Psoas muscle (tissue), 8 donors: ENCODE data around the gene SHISA3. TPM values are rescaled to one million over a fixed set of nuclear protein-coding genes. Genes with fewer than 3 reads are reported as not detected.

Experiments
- ATAC-seq, 4 donors: fragments of 200-7000 bp; cut with Tn5 transposase; one replicate each; pipeline ENCODE4 v1.9.1; 2020; ENCODE audit warnings: moderate library complexity in 3 of 4, mild to moderate bottlenecking in 2 of 4
- DNase-seq, 2 donors: peaks; one replicate each; pipeline ENCODE4 v3.0.0-alpha.2; 2020
- H3K27ac ChIP-seq: fragments of 200-600 bp; one replicate; pipeline ENCODE4 v1.8.0; 2022
- H3K27me3 ChIP-seq, 3 donors: fragments of 200-600 bp in 1 of 3; one replicate each; pipeline versions ENCODE4 v1.6.1 to v1.8.0; 2013 to 2022; ENCODE audit warnings: low read length in 2 of 3, mild to moderate bottlenecking in 2 of 3, moderate library complexity in 1 of 3; ENCODE audit not compliant: insufficient read depth in 3 of 3
- H3K36me3 ChIP-seq, 2 donors: fragments of 200-600 bp in 1 of 2; one replicate each; pipeline versions ENCODE4 v1.6.1 to v1.8.0; 2013 to 2022; ENCODE audit warnings: low read depth in 1 of 2, mild to moderate bottlenecking in 1 of 2, moderate library complexity in 1 of 2; ENCODE audit not compliant: insufficient read depth in 1 of 2
- H3K4me1 ChIP-seq: fragments of 200-600 bp; one replicate; pipeline ENCODE4 v1.8.0; 2022
- H3K4me3 ChIP-seq: fragments of 200-600 bp; one replicate; pipeline ENCODE4 v1.8.0; 2022; ENCODE audit warnings: mild to moderate bottlenecking
- H3K9me3 ChIP-seq: fragments of 200-600 bp; one replicate; pipeline ENCODE4 v1.8.0; 2022
- CTCF ChIP-seq: fragments of 200-600 bp; IDR thresholded peaks from one replicate; pipeline ENCODE4 v1.8.0; 2022; ENCODE audit warnings: antibody characterized with exemption
- WGBS, 3 donors: extraction: QIAGEN DNeasy Blood & Tissue Kit; methylation state at CpG; one replicate each; pipeline versions ENCODE4 v1.1.6 to v1.1.7; 2013; 5-methylcytosine and 5-hydroxymethylcytosine counted together
- intact Hi-C, 2 donors: fragments of 100-400 bp; cut with DNase I; formaldehyde crosslinking; loops; one replicate each; pipeline versions ENCODE4 v1.11.0 to v1.14.2; 2022
- polyA plus RNA-seq, 3 donors: library from polyadenylated mRNA; stranded (reverse); fragments of 200-250 nt; gene quantifications; one replicate each; pipeline ENCODE4 v1.2.3, GENCODE V29; 2013
- total RNA-seq, 4 donors: library from RNA; stranded (reverse); fragmentation: NEBNext Ultra II Directional in 2 of 4; extraction: Animal tissue kit (Norgen Biotek cat#: 25700) in 2 of 4; gene quantifications; one replicate each; pipeline versions ENCODE4 v1.2.1 to v1.2.4, GENCODE V29; 2021 to 2023
- donor health status: healthy with polysubstance abuse.
- donor health status: DM: no; HTN: no; CAD: no; lungs with moderate emphysema.
- donor health status: Bipolar disorder and iron deficiency.
- donor health status: healthy.
- donor health status: DM: yes; HTN: yes; CAD: no.
- donor health status: DM: no; HTN: no; CAD: no.
- donor health status: DM: no; HTN: no; CAD: no.
- donor health status: DM: yes; HTN: yes; CAD: no.

SHISA3 gene
- total and polyA plus RNA-seq, 7 donors: 0.35 to 1.5 (median 0.64) TPM; not detected in 1

- DNase-seq (no peak), ATAC-seq (no peak)
- H3K27me3 ChIP-seq: peaks cover 0 to 12% (median 2%) of the 10 kb centered on the region in 3 donors
- H3K9me3 ChIP-seq: no peaks in the 10 kb centered on the region
- intact Hi-C loops: no loop called here
- no peak for TF ChIP-seq CTCF
- no peak overlapping the region for H3K4me3 ChIP-seq
- WGBS, 3 donors: 27 to 35% (median 29%) methylated on average over 10 of the region's 10 CpGs
- H3K27ac ChIP-seq: no peak overlapping the region
- no peaks in the 10 kb centered on the region for H3K36me3 ChIP-seq
- no peaks in the 10 kb centered on the region for H3K4me1 ChIP-seq
Measured at GRCh38 chr4:42390622-42391354, 6.5 kb upstream of the SHISA3 start.

- no peak for DNase-seq
- intact Hi-C loops: no loop called here
- Histone ChIP-seq H3K27me3 (peaks cover 0 to 17% (median 2%) of the 10 kb centered on the region in 3 donors), H3K36me3 (no peaks in the 10 kb centered on the region), H3K4me1 (no peaks in the 10 kb centered on the region), H3K27ac (no peak overlapping the region), H3K9me3 (no peaks in the 10 kb centered on the region), H3K4me3 (no peak overlapping the region)
- ATAC-seq: no peak
- TF ChIP-seq CTCF: no peak
- WGBS, 3 donors: 77 to 84% (median 77%) methylated on average over 2 of the region's 2 CpGs
Measured at GRCh38 chr4:42391355-42391664, 6.0 kb upstream of the SHISA3 start.

- no peak for TF ChIP-seq CTCF
- no peak overlapping the region for H3K27ac ChIP-seq
- intact Hi-C loops: no loop called here
- peaks cover 2 to 24% (median 3%) of the 10 kb centered on the region in 3 donors for H3K27me3 ChIP-seq
- ATAC-seq (no peak), DNase-seq (peak in 1 of 2 donors; percentile 25)
- no peaks in the 10 kb centered on the region for H3K4me1 ChIP-seq
- WGBS, 3 donors: 48 to 53% (median 50%) methylated on average over 5 of the region's 5 CpGs
- no peaks in the 10 kb centered on the region for H3K36me3 ChIP-seq
- H3K4me3 ChIP-seq: no peak overlapping the region
- H3K9me3 ChIP-seq: no peaks in the 10 kb centered on the region
Measured at GRCh38 chr4:42391981-42392380, 5.3 kb upstream of the SHISA3 start.

- Histone ChIP-seq H3K27ac (no peak overlapping the region), H3K27me3 (peaks cover 2 to 28% (median 4%) of the 10 kb centered on the region in 3 donors), H3K9me3 (no peaks in the 10 kb centered on the region), H3K36me3 (no peaks in the 10 kb centered on the region), H3K4me1 (no peaks in the 10 kb centered on the region), H3K4me3 (no peak overlapping the region)
- no peak for ATAC-seq
- intact Hi-C loops: no loop called here
- no peak for TF ChIP-seq CTCF
- no peak for DNase-seq
- 90 to 94% (median 91%) methylated on average over 4 of the region's 4 CpGs for WGBS, 3 donors
Measured at GRCh38 chr4:42392436-42392835, 4.9 kb upstream of the SHISA3 start.

- Histone ChIP-seq H3K36me3 (no peaks in the 10 kb centered on the region), H3K4me3 (no peak overlapping the region), H3K4me1 (peaks cover 11% of the 10 kb centered on the region), H3K27ac (no peak overlapping the region), H3K27me3 (peaks cover 2 to 59% (median 10%) of the 10 kb centered on the region in 3 donors), H3K9me3 (no peaks in the 10 kb centered on the region)
- intact Hi-C loops: no loop called here
- 89 to 100% (median 95%) methylated on average over 1 of the region's 1 CpG for WGBS, 3 donors
- no peak for TF ChIP-seq CTCF
- ATAC-seq (no peak), DNase-seq (no peak)
Measured at GRCh38 chr4:42395595-42395994, 1.7 kb upstream of the SHISA3 start.
